Limb (tissue), 2 donors: ENCODE data around the gene USP4.
"Not testable (repeated sequence)": the region's sequence is repeated elsewhere in the genome, so short reads cannot be mapped to it uniquely, and the experiment has no call there.

Source experiments
- DNase-seq, 2 donors: peaks; one replicate each; pipeline ENCODE4 v3.0.0-alpha.2; 2016; ENCODE audit errors: extremely low spot score in 2 of 2

USP4 gene

GRCh38 chr3:49349348-49350114, 9.7 kb upstream of the USP4 start:
- DNase-seq, result no peak

GRCh38 chr3:49348361-49348760, 8.5 kb upstream of the USP4 start:
- DNase-seq, result not testable (repeated sequence)

- no peak for DNase-seq
These were observed 7.0 kb upstream of the USP4 start for GRCh38 chr3:49346797-49347251.

- no peak for DNase-seq
These were observed 3.3 kb upstream of the USP4 start for GRCh38 chr3:49343163-49343562.

GRCh38 chr3:49341996-49342395, 2.1 kb upstream of the USP4 start:
- DNase-seq, result no peak

- no peak for DNase-seq
These were observed 292 bp downstream of the USP4 start for GRCh38 chr3:49339581-49339940.

GRCh38 chr3:49333916-49334633, 5.8 kb downstream of the USP4 start:
- DNase-seq, result no peak

GRCh38 chr3:49333091-49333490, 6.8 kb downstream of the USP4 start:
- DNase-seq, result no peak

- no peak for DNase-seq
These were observed 10.7 kb downstream of the USP4 start for GRCh38 chr3:49329186-49329585.

- not testable (repeated sequence) for DNase-seq
These were observed 11.5 kb downstream of the USP4 start for GRCh38 chr3:49328350-49328749.

GRCh38 chr3:49327485-49327884, 12.4 kb downstream of the USP4 start:
- no peak for DNase-seq

- DNase-seq, result no peak
These were observed 15.1 kb downstream of the USP4 start for GRCh38 chr3:49324768-49325167.

- DNase-seq, result no peak
These were observed 23.0 kb downstream of the USP4 start for GRCh38 chr3:49316696-49317457.

- no peak for DNase-seq
These were observed 25.8 kb downstream of the USP4 start for GRCh38 chr3:49313896-49314688.

GRCh38 chr3:49311283-49311682, 28.6 kb downstream of the USP4 start:
- DNase-seq, result no peak

- DNase-seq, result no peak
These were observed 29.2 kb downstream of the USP4 start for GRCh38 chr3:49310677-49311076.

GRCh38 chr3:49305608-49306007, 34.2 kb downstream of the USP4 start:
- DNase-seq, result no peak

GRCh38 chr3:49302613-49303012, 37.2 kb downstream of the USP4 start:
- no peak for DNase-seq

GRCh38 chr3:49300595-49300994, 39.3 kb downstream of the USP4 start:
- no peak for DNase-seq

- DNase-seq, result no peak
These were observed 41.3 kb downstream of the USP4 start for GRCh38 chr3:49298511-49298910.

GRCh38 chr3:49296781-49297411, 43.0 kb downstream of the USP4 start:
- DNase-seq, result no peak
